Muscle layer of duodenum (tissue), 2 donors: ENCODE results near the gene CDK14.

Source experiments
- H3K27ac ChIP-seq: one replicate; pipeline ENCODE4 v1.7.0; 2013; ENCODE audit warnings: mild to moderate bottlenecking, low read length
- H3K27me3 ChIP-seq: one replicate; pipeline ENCODE4 v1.7.0; 2013; ENCODE audit warnings: low read depth, mild to moderate bottlenecking, control low read depth, low read length
- H3K36me3 ChIP-seq, 2 donors: one replicate each; pipeline ENCODE4 v1.7.0; 2013; ENCODE audit warnings: low read length in 2 of 2, control low read depth in 1 of 2, mild to moderate bottlenecking in 1 of 2; ENCODE audit not compliant: insufficient read depth in 2 of 2, control insufficient read depth in 1 of 2
- H3K4me1 ChIP-seq, 2 donors: one replicate each; pipeline ENCODE4 v1.7.0; 2013; ENCODE audit warnings: low read length in 2 of 2, mild to moderate bottlenecking in 2 of 2, control low read depth in 1 of 2, moderate library complexity in 1 of 2; ENCODE audit not compliant: insufficient read depth in 2 of 2, control insufficient read depth in 1 of 2
- H3K4me3 ChIP-seq, 2 donors: one replicate each; pipeline ENCODE4 v1.7.0; 2013; ENCODE audit warnings: low read length in 2 of 2, low read depth in 1 of 2, mild to moderate bottlenecking in 1 of 2
- H3K9me3 ChIP-seq, 2 donors: one replicate each; pipeline ENCODE4 v1.7.0; 2013; ENCODE audit warnings: low read length in 2 of 2, control low read depth in 1 of 2, mild to moderate bottlenecking in 1 of 2; ENCODE audit not compliant: control insufficient read depth in 1 of 2
- donor health status: healthy.

Gene CDK14

DNA sequence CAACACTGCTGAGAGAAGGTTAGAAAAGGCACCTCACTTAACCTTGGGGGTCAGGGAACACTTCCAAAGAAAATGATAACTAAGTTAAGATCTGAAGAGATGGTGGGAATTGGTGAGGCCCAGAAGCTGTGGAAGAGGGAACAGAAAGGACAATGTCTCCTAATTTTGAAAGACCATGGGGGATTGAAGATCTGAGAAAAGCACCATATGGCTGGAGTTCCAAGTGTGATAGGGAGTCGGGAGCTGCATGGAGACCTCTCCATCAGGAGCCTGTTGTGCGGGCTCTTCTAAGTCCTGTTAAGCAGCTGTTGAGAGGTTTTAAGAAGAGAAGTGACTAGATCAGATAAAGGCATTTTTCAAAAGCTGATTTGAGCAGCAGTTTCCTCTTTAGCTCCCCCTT, 254.3 kb downstream of the CDK14 start:
- H3K36me3 ChIP-seq, result no peaks in the 10 kb centered on the region
- H3K27ac ChIP-seq, result no peak overlapping the region
- H3K4me3 ChIP-seq, result no peak overlapping the region
- no peaks in the 10 kb centered on the region for H3K9me3 ChIP-seq
- H3K4me1 ChIP-seq, result no peaks in the 10 kb centered on the region
- H3K27me3 ChIP-seq, result no peaks in the 10 kb centered on the region

DNA sequence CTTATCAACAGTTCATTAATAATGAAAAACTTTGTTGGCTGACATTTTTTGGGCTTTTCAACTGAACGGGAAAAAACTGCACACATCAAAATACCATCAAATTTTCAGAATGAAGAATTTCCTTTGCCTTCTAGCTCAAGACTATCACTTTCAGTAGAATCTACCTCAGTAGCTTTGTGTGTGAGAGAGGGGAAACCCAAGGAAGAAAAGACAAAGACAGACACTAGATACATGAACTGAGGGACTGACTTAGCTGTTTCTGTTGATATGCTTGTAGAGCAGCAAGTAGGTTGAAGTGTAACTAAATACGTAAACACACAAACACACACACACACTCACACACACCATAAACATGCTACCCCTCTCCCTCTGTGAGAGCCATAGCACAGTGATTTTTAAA, 257.1 kb downstream of the CDK14 start:
- Histone ChIP-seq H3K36me3 (no peaks in the 10 kb centered on the region), H3K27ac (no peak overlapping the region), H3K27me3 (no peaks in the 10 kb centered on the region), H3K4me3 (no peak overlapping the region), H3K9me3 (no peaks in the 10 kb centered on the region), H3K4me1 (no peaks in the 10 kb centered on the region)

DNA sequence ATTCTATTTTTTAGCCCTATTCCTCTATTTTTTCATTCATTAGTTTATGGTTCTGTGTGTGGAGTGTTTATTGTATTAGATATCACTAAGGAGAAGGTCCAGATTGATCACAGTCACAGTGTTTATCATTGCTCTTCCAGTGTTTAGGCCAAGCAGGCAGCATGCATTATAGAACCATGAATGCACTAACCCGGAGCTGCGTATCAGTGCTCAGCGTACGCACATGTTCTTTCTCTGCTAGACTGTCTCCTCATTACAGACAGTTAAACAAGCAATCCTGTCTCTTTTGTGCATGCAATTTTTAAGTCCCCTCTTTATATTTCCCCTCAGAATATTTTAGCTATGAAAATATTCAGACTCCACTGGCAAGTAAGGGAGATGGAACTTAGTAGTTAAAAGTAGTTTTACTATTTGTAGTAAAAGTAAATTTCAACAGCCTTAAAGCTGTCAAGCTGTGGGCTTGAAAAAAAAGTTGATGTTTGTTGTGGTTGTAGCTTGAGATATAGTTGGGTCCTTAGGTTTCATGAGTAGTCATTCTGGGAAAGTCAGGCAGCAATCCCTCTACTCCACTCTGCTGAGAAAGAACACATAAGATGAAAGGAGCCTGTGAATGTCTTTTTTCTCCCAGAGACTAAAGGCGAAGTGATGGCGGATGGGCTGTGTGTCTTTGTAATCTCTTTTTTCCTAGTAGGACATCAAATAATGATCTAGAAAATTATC, 260.4 kb downstream of the CDK14 start:
- no peak overlapping the region for H3K4me3 ChIP-seq
- H3K36me3 ChIP-seq, result no peaks in the 10 kb centered on the region
- H3K4me1 ChIP-seq, result no peaks in the 10 kb centered on the region
- no peaks in the 10 kb centered on the region for H3K9me3 ChIP-seq
- H3K27ac ChIP-seq, result no peak overlapping the region
- no peaks in the 10 kb centered on the region for H3K27me3 ChIP-seq

DNA sequence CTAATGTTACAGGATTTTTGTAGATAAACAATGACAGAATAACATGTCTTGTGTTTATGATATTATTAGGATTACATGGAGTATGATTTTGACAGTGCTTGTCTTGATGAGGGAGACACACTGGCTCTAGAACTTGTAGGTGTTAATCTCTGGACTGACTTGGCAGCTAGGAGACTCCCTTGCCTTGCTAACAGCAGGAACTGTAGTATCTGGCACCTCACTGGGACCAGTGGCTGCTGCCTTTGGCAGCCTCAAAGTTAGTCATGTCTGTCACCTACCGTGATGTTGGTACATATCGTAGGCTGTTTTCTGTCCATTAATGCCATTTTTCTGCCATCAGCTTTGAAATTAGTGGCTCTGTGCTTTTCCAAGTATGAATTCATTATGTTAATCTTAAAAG, 261.5 kb downstream of the CDK14 start:
- no peak overlapping the region for H3K27ac ChIP-seq
- H3K4me3 ChIP-seq, result no peak overlapping the region
- no peaks in the 10 kb centered on the region for H3K9me3 ChIP-seq
- H3K27me3 ChIP-seq, result no peaks in the 10 kb centered on the region
- no peaks in the 10 kb centered on the region for H3K36me3 ChIP-seq
- H3K4me1 ChIP-seq, result no peaks in the 10 kb centered on the region

DNA sequence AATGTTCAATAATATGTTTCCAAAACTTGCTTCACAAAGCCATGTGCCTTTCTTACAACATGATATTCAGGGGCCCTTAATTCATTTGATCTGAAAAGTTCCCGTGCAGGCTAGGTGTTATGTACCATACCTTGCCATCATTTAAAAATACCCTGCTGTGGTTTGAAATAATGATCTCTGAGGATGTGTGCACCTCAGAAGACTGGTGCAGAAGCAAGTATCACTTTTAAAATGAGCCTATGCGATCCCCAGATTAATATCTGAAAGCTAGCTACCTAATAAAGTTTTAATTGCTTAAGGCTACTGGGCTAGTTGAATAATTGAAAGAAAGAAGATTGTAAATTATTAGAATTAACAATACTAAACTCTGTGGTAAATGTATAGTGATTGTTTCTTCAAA, 262.4 kb downstream of the CDK14 start:
- Histone ChIP-seq H3K27ac (no peak overlapping the region), H3K4me3 (no peak overlapping the region), H3K4me1 (no peaks in the 10 kb centered on the region), H3K9me3 (no peaks in the 10 kb centered on the region), H3K27me3 (no peaks in the 10 kb centered on the region), H3K36me3 (no peaks in the 10 kb centered on the region)

DNA sequence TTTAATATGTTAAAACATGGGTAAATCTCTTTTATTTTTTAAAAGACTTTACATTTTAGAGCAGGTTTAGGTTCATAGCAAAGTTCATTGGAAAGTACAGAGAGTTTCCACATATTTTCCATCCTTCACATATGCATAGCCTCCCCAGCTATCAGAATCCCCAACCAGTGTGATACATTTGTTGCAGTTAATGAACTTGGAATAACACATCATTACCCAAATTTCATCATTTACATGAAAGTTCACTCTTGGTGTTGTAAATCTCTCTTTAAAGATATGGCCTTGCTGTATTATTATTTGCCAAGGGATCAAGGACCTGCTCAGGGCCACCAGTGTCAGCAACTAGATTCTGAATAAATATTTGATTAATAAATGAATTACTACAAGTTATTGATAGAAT, 263.4 kb downstream of the CDK14 start:
- H3K4me3 ChIP-seq, result no peak overlapping the region
- no peaks in the 10 kb centered on the region for H3K4me1 ChIP-seq
- no peaks in the 10 kb centered on the region for H3K36me3 ChIP-seq
- H3K27me3 ChIP-seq, result no peaks in the 10 kb centered on the region
- H3K27ac ChIP-seq, result no peak overlapping the region
- no peaks in the 10 kb centered on the region for H3K9me3 ChIP-seq

DNA sequence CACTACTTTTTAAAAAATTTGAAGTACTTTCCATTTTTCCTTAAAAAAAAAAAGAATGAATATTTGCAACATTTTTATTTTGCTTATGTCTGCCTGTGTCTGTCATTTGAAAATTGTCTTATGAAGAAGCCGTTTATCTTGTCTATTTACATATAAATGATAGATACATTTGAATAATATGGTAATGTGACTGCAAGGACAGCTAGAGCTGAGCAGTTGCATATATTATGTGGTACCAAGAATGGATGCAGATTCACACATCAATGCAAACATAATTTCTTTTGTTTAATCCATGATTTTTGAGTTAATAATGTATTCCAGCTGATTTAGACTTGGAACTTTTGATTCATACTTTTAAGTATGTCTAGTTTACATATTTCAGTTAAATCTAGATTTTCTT, 268.0 kb downstream of the CDK14 start:
- H3K4me3 ChIP-seq, result no peak overlapping the region
- H3K9me3 ChIP-seq, result no peaks in the 10 kb centered on the region
- H3K27me3 ChIP-seq, result no peaks in the 10 kb centered on the region
- H3K27ac ChIP-seq, result no peak overlapping the region
- H3K36me3 ChIP-seq, result no peaks in the 10 kb centered on the region
- no peaks in the 10 kb centered on the region for H3K4me1 ChIP-seq

DNA sequence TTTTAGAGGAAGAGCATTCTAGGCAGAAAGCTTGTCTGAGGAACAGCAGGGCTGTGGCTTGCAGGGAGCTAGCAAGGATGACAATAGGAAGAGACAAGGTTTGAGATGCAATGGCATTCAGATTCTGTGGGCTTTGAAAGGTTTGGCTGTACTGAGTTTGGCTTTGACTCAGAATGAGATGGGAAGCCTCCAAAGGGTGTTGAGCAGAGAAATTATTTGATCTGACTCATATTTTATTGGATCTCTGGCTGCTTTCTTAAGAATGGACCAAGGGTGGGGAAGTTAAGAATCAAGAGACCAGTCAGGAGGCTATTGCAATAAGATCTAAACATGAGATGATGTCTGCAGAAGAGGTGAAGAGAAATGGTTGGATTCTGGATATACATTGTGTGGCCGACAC, 273.2 kb downstream of the CDK14 start:
- Histone ChIP-seq H3K9me3 (no peaks in the 10 kb centered on the region), H3K27me3 (no peaks in the 10 kb centered on the region), H3K36me3 (no peaks in the 10 kb centered on the region), H3K4me3 (no peak overlapping the region), H3K27ac (no peak overlapping the region), H3K4me1 (no peaks in the 10 kb centered on the region)

DNA sequence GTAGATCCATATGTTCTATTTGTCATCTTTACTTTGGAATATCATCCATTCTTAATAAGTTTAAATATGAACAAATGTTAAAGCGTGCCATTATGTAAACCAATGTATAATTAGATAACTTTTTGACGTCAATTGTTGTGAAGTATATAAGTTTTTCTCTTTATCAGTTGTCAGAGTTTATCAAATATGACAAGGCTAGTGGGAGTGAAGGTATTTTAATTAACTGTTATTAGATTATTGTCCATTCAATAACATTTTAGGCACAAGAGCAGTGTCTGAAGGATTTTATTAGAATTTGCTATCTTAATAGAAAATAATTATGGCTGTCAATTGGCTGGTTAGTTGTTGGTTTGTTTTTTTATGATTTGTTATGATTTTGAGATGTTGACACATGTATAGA, 280.6 kb downstream of the CDK14 start:
- no peaks in the 10 kb centered on the region for H3K27me3 ChIP-seq
- H3K4me3 ChIP-seq, result no peak overlapping the region
- H3K27ac ChIP-seq, result no peak overlapping the region
- H3K4me1 ChIP-seq, result no peaks in the 10 kb centered on the region
- H3K36me3 ChIP-seq, result no peaks in the 10 kb centered on the region
- no peaks in the 10 kb centered on the region for H3K9me3 ChIP-seq

DNA sequence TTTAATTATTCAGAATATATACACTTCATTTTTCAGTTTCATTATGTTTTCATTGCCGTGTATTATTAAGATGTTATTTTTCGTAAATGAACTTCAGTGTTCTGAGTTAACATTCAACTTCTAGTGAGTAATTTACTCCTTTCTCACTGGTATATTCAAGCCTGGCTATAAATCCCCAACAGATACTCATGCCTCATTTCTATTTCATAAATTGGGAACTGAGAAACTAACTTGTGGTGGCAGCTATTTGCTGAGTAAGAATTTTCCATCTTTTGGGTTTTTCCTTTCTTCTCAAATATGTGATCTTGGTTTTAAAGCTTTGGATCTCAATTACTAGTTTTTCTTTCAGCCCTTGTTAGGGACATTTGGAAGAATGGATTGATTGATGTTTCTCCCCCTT, 281.1 kb downstream of the CDK14 start:
- H3K4me3 ChIP-seq, result no peak overlapping the region
- no peaks in the 10 kb centered on the region for H3K27me3 ChIP-seq
- H3K27ac ChIP-seq, result no peak overlapping the region
- no peaks in the 10 kb centered on the region for H3K4me1 ChIP-seq
- H3K9me3 ChIP-seq, result no peaks in the 10 kb centered on the region
- H3K36me3 ChIP-seq, result no peaks in the 10 kb centered on the region

DNA sequence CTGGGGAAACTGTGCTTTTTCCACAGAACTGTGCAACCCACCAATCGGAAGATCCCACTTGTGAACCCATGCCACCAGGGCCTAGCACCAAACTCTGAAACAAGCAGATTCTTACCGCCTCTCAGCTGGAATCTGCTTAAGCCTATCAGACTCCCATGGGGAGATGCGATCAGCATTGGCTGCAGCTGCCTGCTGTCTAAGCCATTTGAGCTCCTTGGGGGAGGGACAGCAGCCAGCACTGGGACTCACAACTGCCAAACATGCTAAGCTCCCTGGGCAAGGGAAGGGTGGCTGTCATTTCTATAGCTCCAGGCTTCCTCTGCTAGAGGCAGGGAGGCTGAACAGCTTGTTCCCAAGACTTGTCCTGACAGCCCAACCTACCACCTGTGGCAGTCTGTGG, 283.8 kb downstream of the CDK14 start:
- H3K36me3 ChIP-seq, result no peaks in the 10 kb centered on the region
- H3K27ac ChIP-seq, result no peak overlapping the region
- H3K27me3 ChIP-seq, result no peaks in the 10 kb centered on the region
- H3K4me3 ChIP-seq, result no peak overlapping the region
- no peaks in the 10 kb centered on the region for H3K4me1 ChIP-seq
- H3K9me3 ChIP-seq, result no peaks in the 10 kb centered on the region

DNA sequence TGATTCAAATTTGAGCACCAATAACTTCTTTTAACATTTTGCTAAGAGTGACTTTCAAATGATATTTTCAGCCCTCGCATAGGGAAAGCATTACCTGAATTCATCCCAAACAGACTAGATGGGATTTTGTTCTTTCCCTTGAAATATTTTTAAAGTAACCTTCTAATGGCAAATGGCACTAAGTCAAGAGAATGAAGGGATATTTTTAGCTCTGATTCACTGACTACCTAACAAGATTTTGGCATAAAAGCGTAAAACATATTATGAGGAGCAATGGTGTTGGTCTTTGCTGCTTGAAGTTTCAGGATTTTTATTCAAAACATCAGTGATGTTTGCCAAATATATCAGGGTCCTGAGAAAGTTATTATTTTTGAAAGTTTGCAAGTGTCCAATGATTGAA, 290.3 kb downstream of the CDK14 start:
- H3K4me3 ChIP-seq, result no peak overlapping the region
- no peaks in the 10 kb centered on the region for H3K9me3 ChIP-seq
- H3K4me1 ChIP-seq, result peaks cover 0 to 5% of the 10 kb centered on the region in 2 donors
- no peak overlapping the region for H3K27ac ChIP-seq
- H3K36me3 ChIP-seq, result no peaks in the 10 kb centered on the region
- H3K27me3 ChIP-seq, result no peaks in the 10 kb centered on the region
